Stimulated activated CD4-positive, alpha-beta T cell treated with anti-CD3 and anti-CD28 coated beads, Interleukin-1b, Interleukin-23, amount 100 ng/mL, for 24 hours (primary cell): ENCODE data around the gene AIFM3.

ENCODE experiments used
- DNase-seq, 4 experiments: peaks; one replicate each; pipeline ENCODE4 v3.0.0-alpha.2; 2020; ENCODE audit warnings: low read depth in 4 of 4, low spot score in 1 of 4

The AIFM3 gene

DNA sequence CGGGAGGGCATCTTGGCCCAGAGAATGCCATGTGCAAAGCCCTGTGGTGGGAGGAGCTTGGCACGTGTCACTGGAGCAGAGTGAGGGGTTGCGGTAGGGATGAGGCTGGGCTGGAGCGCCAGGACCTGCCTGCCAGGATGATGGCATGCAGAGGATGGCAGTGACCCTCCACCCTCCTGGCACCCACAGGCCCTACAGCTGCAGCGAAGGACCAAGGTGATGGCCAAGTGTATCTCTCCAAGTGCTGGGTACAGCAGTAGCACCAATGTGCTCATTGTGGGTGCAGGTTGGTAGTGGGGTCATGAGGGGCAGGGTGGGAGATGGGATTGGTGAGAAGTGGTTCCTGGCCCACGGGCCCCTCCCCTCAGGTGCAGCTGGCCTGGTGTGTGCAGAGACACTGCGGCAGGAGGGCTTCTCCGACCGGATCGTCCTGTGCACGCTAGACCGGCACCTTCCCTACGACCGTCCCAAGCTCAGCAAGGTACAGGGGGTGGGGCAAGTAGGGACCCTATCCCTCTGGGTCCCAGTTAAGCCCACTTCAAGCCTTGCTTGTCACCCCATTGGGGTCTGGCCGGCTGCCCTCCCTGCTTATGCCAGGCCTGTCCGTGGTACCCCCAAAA is 7.4 kb downstream of the AIFM3 start:
- no peak for DNase-seq

DNA sequence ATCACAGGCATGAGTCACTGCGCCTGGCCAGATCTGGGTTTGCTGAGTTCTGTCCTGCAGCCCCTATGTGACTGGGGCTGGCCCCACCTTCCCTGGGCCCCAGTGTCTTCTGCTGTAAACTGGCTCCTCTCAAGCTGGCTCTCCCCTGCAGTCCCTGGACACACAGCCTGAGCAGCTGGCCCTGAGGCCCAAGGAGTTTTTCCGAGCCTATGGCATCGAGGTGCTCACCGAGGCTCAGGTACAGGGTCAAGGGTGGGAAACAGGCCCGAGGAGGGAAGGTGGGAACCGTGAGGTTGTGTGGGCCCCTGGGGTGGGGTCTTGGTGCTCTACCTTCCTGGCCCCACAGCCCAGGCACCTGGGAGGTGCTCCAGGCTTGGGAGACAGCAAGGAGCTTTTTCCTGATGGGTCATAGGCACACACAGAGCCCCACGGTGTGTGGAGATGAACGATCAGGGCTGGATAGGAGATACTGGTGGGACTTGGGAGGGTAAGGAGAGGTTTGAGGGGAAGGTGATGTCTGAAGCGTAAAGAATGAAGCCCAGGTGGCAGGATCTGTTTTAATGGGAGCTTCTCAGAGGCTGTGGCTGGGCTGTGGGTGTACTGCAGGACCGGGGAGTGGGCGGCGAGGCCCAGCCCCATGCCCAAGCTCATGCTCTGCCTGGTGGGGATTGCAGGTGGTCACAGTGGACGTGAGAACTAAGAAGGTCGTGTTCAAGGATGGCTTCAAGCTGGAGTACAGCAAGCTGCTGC is 8.7 kb downstream of the AIFM3 start:
- DNase-seq = no peak

DNA sequence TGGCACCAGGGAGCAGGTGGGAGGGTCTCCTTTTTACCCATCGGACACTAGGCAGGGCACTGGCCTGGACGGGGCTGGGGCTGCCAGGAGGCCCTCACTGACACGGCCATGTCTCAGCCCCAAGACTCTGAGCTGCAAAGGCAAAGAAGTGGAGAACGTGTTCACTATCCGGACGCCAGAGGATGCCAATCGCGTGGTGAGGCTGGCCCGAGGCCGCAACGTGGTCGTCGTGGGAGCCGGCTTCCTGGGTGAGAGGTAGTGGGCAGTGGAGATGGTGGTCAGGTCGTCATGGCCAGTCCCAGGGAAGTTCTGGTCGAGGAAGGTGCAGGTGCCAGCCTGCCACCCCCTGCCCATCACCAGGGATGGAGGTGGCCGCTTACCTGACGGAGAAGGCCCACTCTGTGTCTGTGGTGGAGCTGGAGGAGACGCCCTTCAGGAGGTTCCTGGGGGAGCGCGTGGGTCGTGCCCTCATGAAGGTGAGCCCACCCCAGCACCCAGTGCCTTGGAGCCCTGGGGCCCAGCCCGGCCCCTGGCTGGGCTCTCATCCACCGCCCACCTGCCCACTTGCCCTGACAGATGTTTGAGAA is 9.3 kb downstream of the AIFM3 start:
- DNase-seq = no peak

DNA sequence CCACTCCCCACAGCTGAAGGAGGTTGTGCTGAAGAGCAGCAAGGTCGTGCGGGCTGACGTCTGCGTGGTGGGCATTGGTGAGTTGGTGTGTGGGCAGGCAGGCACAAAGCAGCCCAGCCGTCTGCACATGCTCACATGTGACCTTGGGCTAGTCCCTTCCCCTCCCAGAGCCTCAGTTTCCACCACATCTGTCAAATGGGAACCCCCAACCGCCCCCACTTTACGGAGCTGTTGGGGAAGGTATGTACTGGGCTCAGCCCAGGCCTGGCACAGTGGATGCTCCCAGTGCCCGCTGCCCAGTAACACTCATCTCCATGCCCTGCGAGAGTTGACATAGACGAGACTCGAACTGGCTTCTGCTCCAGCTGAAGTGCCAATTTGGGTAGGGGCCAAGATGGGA is 10.0 kb downstream of the AIFM3 start:
- no peak for DNase-seq

DNA sequence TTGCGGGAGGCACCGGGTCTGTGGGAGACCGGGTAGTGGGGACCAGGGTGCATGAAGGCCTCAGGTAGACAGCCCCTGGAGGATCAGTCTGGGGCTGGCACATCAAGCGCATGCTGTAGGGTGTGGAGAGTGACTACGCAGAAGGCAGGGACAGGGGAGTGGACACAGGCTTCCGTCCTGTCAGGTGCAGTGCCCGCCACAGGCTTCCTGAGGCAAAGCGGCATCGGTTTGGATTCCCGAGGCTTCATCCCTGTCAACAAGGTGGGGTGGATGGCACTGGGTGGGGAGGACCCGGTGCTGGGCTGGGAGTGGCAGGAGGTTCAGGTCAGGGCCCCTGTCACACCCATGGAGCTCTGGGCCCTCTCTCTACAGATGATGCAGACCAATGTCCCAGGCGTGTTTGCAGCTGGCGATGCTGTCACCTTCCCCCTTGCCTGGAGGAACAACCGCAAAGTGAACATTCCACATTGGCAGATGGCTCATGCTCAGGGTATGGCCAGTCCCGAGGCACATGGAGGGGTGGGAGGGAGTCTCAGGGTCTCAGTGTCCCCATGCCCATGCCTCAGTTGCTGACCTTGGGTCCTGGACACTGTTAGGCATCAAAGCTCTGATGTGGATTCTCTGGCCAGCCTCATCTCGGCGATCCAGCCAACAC is 10.6 kb downstream of the AIFM3 start:
- DNase-seq = no peak

DNA sequence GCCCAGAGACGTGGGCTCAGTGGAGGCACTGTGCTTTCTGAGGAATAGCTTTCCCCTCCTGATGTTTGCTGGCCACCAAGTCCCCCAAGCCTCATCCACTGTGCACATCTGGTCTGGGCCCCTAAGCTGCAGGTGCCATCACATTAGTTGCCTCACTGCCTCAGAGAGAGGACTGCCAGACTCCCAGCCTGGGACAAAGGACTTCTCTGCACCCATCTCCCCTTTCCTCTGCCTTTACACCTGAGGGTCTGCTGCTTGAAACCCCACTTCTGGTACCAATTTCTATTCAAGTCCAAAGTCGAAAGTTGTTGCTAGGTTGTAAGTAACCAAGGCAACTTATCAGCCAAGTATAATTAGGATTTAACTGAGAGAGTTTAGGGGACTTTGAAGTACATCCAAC is 11.4 kb downstream of the AIFM3 start:
- DNase-seq = no peak

DNA sequence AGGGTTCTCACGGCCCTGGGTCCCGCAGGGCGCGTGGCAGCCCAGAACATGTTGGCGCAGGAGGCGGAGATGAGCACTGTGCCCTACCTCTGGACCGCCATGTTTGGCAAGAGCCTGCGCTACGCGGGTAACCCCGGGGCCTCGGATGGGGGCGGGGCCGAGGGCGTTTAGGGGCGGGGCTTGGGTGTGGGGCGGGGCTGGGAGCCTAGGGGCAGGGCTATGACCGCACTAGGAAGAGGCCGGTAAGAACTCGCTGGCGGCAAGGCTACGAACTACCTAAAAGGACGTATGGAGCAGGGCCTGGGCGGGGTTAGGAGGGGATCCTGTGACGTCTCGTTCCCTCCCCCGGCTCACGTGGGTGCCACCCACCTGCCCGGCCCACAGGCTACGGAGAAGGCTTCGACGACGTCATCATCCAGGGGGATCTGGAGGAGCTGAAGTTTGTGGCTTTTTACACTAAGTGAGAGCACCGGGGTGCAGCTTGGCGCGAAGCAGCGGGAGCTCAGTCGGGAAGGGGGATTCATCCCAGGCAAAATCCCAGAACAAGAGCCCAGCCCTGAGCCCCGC is 12.3 kb downstream of the AIFM3 start:
- peak in 3 of 4 experiments; percentile 43 to 70 (median 59) for DNase-seq

DNA sequence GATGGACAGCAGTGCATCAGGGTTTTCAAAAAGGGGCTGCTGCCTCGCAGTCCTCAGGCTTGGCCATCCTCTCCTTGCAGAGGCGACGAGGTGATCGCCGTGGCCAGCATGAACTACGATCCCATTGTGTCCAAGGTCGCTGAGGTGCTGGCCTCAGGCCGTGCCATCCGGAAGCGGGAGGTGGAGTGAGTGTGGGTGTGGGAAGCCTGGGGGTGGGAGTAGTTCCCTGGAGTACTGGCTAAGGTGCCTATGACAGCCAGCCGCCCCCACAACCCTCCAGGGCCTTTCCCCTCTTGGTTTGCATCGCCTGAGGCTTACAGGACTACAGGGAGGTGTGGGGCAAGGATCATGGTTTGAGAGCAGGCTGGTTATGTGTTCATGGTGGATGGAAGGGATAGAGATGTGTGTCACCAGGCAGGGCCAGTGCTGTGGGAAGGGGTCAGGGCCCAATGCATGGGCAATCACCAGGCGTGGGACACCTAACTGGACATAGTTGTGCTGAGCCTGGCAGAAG is 12.9 kb downstream of the AIFM3 start:
- DNase-seq = no peak

DNA sequence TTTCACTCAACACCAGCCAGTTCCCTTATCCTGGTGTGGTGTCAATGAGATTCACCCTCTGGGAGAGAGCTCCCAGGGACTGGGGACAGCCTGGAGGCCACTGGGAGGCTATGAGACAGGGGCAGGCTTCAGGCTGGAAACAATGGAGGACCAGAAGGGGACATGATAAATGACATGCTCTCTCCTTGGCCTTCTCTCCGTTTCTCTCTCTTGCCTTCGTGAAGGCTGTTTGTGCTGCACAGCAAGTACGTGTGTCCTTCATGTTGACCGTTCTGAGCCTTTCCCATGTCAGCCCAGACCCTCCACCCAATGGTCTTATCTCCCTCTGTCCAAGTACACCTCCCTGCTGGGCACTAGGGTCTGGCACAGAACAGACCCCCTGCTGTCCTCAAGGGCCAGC is 13.5 kb downstream of the AIFM3 start:
- no peak for DNase-seq

DNA sequence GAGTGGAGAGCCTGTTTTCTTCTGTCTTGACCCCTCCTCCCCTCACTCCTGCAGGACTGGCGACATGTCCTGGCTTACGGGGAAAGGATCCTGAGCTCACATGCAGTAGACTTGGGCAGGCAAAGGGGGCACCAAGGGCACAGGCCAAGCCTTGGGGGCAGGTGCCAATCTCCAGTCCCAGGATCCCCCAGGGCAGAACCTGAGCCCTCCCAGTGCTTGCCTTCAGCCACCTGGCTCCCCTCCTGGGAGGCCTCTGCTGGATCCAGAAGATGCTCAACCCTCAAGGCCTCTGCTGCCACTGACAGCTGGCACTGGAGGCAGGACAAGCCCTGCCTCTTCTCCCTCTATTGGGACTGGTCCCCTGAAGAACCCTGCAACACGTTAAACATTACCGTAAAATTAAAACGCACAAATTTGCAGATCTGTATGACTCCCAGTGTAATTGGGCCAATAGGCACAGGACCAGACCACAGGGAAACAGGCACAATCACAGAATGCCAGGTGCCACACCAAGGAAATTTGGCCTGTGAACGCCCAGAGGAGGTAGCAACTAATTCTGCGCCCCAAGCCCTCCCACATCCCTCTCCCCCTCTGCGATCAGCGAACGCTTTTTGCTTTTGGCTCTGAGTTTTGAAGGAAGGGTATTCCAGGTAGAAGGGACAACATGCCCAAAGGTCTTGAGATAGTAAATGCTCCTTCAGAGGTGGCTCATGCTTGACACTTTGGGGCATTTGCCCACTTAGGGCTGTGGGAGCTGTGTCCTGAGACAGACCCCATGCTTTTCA is 14.1 kb downstream of the AIFM3 start:
- no peak for DNase-seq

DNA sequence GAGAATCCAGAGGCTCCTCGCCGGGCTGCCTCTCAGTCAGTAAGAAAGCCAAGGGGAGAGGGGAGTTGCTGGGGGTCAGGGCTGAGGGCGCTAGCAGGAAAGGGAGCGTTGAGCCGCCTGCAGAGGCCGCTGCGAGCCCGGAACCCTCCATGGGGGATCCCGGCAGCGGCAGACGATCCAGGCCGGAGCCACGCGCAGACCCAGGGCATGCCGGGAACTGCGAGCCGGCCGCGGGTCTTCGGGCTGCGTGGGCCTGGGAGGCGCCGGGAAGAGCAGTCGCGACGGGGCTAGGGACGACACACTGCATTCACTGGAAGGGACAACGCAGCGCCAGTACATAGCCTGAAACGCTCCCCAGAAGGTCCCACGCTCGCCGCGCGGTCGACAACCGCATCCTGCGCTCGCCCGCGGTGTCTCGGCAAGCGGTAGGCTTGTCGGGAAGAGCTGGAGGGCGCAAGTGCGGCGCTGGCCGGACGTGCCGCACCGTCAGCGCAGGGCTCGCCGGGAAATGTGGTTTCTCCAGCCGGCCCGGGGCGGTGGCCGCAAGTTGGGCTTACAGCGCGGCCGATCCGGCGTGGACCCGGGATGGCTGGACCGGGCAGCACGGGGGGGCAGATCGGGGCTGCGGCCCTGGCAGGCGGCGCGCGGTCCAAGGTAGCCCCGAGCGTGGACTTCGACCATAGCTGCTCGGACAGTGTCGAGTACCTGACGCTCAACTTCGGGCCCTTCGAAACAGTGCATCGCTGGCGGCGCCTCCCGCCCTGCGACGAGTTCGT is 14.9 kb downstream of the AIFM3 start, which contains the start of gene LZTR1:
Gene LZTR1 (plus strand): TSS at position 511 of the 776 bp plus-strand sequence. CDS start 75 bp downstream, at position 586.
- peak in 3 of 4 experiments; percentile 45 to 65 (median 64) for DNase-seq

DNA sequence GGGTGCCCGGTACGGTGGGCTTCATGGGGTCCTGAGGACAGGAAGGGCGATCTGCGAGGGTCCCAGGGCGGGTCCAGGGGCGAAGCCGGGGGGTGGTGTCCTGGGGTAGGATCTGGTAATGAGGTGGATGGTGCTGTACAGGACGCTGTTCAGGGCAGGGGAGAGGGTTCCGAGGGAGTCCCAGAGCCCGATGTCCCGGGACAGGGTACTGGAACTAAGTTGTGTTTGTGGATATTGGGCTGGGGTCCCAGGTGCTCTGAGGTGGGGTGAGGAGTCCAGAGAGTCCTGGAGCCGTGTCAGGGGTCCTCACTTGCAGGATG is 15.5 kb downstream of the AIFM3 start:
- no peak for DNase-seq

DNA sequence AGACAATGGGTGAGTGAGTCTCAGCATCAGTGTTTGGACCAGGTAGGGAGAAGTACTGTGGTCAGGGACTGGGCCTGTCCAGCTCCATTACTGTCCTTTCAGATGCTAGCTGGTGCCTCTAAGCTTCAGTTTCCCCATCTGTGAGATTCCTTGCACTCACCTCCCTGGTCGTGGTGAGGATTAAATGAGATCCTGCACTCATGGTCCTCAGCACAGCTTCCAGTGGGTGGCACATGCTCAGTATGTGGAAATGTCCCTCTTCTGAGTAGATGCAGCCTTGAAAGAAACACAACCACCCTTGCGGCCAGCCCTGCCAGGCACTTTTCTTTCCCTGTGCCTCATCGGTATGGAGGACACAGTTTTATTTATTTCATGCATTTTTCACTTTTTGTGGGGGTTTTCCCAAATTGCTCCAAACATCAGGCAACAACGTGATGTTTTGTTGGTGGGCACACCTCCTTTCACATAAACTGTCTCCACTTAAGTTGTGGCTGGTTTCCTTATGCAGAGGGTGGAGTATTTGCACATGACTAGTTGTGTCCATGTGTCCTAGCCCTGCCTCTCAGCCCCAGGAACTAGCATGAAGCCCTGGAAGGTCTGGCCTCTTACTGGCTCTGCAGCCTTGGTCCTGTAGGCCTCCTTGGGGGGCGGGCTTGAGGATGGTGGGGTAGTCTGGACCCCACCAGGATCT is 16.2 kb downstream of the AIFM3 start:
- DNase-seq = no peak

DNA sequence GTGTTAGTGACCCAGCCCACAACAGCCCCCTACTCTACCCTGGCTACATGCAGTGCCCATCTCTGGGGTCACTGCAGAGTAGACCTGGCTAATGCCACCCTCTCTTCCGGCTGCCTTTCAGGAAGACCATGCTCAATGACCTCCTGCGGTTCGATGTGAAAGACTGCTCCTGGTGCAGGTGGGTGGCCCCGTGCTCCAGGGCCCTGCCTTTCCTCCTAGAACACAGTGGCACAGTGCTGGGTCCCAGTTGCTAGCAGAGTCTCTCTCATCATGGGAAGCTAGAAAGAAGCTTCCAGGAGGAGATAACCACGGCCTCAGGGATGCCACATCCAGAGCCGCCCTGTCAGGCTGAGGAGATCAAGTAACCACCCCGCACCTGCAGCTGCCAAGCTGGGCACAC is 18.7 kb downstream of the AIFM3 start:
- DNase-seq = no peak

DNA sequence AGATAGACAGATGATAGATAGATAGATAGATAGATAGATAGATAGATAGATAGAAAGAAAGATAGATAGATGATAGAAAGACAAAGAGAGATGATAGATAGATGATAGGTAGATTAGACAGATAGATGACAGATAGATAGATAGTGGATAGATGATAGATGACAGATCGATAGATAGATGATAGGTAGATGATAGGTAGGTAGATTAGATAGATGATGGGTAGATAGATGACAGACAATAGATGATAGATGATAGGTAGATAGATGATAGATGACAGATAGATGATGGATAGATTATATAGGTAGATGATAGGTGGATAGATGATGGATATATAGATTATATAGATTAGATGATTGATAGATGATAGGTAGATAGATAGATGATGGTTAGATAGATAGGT is 19.3 kb downstream of the AIFM3 start:
- DNase-seq = no peak

DNA sequence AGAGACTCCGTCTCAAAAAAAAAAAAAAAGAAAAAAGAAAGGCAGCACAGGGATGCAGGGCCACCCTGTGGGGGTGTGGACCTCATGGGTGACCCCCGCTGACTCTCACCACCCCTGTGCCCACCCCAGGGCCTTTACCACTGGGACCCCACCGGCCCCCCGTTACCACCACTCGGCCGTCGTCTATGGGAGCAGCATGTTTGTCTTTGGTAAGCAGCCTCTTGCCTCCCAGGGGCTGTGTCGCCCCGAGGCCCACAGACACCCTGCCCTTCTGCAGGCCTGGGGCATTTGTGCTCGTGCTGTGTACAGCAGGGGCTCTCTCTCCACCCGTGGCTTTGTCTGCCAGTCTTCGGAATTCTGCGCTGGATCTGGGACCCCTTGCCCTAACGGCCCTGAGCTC is 20.3 kb downstream of the AIFM3 start:
- DNase-seq = no peak

DNA sequence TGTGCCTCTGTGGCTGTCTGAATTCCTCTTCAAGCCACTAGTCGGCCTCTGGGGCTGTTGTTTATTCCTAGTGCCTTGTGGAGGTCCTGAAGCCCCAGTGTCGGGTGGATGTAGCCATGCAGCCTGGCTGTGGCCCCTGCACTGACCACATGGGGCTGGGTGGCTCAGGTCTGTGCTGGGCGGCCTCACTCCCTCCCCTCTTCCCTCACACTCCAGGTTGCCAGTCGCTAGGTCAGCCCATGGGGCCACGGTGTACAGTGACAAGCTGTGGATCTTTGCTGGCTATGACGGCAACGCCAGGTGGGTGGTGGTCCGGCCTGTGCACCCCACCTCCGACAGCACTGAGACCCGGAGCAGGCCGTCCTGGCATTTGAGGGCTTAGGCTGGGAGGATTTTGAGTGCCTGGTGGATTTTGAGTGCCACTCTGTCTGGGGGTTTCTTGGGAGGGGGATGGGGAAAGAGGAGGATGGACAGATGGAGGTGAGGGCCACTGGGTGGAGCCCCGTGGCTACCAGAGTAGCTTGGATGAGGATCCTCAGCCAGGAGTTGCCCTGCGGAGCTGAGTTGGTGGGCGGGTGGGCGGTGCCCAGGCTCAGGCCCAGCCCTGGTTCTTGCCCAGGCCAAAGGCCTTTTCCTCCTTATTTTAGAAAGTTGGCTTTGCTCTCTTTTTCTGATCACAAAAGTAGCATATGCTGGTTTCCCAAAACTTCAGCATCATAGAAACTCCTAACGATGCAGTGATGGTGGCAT is 21.7 kb downstream of the AIFM3 start:
- no peak for DNase-seq

DNA sequence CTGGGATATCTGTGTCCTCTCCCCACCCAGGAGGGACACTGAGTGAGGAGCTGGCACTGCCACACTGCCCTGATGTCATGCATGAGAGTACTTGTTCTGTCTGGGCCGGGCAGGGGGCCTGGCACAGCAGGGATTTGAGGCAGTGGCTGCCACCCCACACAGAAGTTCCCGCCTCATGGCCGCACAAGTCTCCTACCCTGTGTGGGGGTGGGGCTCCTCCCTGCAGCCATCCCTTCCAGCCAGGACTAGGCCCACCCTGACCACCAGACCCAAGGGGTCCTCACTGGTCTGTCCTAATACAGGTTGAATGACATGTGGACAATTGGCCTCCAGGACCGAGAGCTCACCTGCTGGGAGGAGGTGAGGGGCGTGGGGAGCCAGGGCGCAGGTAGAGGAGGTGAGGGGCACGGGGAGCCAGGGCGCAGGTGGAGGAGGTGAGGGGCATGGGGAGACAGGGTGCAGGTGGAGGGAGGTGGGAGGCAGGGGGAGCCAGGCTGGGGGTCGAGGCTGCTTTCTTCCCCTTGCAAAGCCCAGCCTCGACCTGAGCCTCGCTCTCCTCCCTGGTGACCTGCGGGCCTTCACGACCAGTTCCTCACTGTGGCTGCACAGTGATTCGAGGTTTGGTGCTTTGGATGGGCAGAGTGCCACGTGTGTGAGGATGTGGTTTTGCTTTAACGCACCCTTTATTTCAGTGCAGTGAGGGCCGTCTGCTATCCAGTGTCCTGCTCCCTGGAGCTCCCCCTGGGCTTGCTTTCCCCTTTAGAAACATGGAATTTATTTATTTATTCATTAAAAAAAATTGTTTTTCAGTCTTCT is 22.5 kb downstream of the AIFM3 start:
- no peak for DNase-seq
